ENCODE results near the gene ZNF410.

Gene ZNF410

DNA sequence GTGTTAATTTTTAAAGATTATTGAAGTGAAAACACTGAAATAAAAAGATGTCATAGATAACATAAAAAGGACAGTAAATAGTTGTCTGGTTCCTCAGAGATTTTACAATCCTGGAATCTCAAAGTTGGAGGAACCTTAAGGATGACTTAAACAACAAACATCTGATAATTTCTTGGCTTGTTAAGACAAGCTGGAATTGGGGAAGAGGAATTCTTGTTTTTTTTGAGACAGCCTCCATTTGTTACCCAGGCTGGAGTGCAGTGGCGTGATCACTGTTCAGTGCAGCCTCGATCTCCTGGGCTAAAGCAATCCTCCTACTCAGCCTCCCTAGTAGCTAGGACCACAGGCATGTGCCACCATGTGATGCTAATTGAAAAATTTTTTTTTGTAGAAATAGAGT is 2.3 kb downstream of the ZNF410 start:
- TF ChIP-seq CTCF (IDR thresholded peaks at IDR 0.05) = no peak

DNA sequence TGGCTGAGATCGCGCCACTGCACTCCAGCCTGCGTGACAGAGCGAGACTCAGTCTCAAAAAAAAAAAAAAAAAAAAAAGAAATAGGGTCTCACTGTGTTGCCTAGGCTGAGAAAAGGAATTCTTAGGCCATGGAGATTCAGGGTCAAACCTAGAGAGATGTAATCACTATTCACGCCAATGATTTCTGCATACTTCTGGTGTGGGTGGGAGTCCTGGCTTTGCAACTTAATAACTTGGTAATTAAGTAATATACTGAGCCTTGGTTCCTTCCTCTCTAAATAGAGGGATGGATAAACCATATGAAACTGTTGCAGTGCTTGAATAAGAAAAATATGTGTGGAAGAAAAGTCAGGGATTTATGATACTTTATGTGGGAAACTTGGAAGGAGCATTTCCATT is 2.7 kb downstream of the ZNF410 start:
- no peak for TF ChIP-seq CTCF (IDR thresholded peaks at IDR 0.05)

DNA sequence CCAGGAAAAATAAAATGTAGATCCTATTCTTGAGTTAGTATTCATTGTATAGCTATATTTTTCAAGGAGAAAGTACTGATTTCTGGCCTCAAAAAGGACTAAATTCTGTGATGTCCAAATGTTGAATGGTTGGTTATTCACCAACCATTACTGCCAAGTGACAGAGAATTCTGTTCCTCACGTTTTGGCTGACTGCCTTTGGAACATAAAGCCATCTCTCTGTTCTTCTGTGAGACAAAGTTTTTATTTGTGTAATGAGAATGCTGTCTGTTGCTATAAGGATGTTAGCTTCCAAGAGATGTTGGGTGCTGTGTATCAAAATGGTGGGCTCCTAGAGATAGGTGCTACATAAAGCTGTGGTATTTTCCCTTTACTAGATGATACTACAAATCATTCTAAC is 9.3 kb downstream of the ZNF410 start:
- no peak for TF ChIP-seq CTCF (IDR thresholded peaks at IDR 0.05)

- no peak for TF ChIP-seq CTCF (IDR thresholded peaks at IDR 0.05)
Observed at GRCh38 chr14:73896521-73896920, 9.9 kb downstream of the ZNF410 start.

GRCh38 chr14:73903028-73903427 is 16.4 kb downstream of the ZNF410 start:
- no peak for TF ChIP-seq CTCF (IDR thresholded peaks at IDR 0.05)

DNA sequence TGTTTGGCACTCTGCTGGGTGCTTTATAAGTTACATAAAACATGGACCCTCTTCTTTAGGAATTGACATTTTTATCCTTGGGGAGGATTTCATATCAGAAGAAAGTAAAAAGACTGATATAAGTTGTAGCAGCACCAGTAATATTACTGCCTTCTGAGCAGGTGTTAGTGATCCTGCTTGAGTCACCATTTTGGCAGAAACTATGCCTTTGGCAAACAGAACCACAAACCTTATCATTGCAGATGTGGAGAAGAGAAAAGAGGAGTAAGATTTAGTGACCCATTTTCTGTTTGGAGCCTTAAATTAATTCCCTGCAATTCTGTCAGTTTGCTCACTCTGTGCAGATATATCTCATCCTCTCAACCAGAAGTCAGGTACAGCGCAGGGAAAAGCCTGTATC is 23.0 kb downstream of the ZNF410 start:
- no peak for TF ChIP-seq CTCF (IDR thresholded peaks at IDR 0.05)

GRCh38 chr14:73913256-73913655 is 26.6 kb downstream of the ZNF410 start:
- TF ChIP-seq CTCF (IDR thresholded peaks at IDR 0.05) = no peak

DNA sequence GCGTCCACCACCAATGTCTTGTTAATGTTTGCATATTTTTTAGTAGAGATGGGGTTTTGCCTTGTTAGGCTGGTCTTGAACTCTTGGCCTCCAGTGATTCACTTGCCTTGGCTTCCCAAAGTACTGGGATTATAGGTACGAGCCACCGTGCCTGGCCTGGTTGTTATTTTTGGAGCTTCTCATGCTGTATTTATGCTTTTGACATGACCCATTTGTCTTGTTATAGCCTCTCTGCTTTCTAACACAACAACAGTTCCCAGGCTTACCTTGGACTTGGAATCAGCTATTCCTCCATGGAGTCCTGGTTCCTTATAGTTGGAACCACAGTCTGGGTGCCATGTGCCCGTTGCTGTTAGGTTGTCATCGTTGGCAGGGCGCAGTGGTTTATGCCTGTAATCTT is 29.7 kb downstream of the ZNF410 start:
- no peak for TF ChIP-seq CTCF (IDR thresholded peaks at IDR 0.05)
